ENCODE measurements around the gene ACP7. TPM values are rescaled to one million over a fixed set of nuclear protein-coding genes. Genes with fewer than 3 reads are reported as not detected.

The ACP7 gene
- total RNA-seq, 1 experiment from 2014 or later, result not detected

- no TSS peak for BruUV-seq (replicated peaks)
- no peak overlapping the region for H3K4me3 Mint-ChIP-seq (ENCODE audit: unreplicated experiment)
These were observed 71.6 kb downstream of the ACP7 start for GRCh38 chr19:39155741-39156140.

GRCh38 chr19:39156326-39157230 is 72.4 kb downstream of the ACP7 start:
- peak overlapping the region; percentile 23 for H3K4me3 Mint-ChIP-seq (ENCODE audit: unreplicated experiment)
- H3K27me3 Mint-ChIP-seq (ENCODE audit: insufficient read depth, unreplicated experiment), result no peaks in the 10 kb centered on the region
- no peaks in the 10 kb centered on the region for H3K9me3 Mint-ChIP-seq (ENCODE audit: unreplicated experiment)
- no peaks in the 10 kb centered on the region for H3K36me3 Mint-ChIP-seq (ENCODE audit: insufficient read depth, unreplicated experiment)
- ChIA-PET CTCF (no interaction called here), POLR2A (no interaction called here)
- H3K27ac Mint-ChIP-seq (ENCODE audit: low read depth, unreplicated experiment), result no peak overlapping the region
- TF ChIP-seq, protein P1, sequence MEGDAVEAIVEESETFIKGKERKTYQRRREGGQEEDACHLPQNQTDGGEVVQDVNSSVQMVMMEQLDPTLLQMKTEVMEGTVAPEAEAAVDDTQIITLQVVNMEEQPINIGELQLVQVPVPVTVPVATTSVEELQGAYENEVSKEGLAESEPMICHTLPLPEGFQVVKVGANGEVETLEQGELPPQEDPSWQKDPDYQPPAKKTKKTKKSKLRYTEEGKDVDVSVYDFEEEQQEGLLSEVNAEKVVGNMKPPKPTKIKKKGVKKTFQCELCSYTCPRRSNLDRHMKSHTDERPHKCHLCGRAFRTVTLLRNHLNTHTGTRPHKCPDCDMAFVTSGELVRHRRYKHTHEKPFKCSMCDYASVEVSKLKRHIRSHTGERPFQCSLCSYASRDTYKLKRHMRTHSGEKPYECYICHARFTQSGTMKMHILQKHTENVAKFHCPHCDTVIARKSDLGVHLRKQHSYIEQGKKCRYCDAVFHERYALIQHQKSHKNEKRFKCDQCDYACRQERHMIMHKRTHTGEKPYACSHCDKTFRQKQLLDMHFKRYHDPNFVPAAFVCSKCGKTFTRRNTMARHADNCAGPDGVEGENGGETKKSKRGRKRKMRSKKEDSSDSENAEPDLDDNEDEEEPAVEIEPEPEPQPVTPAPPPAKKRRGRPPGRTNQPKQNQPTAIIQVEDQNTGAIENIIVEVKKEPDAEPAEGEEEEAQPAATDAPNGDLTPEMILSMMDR (IDR thresholded peaks at IDR 0.05; ENCODE audit: unreplicated experiment), result no peak
- peaks cover 48% of the 10 kb centered on the region for H3K4me1 Mint-ChIP-seq (ENCODE audit: insufficient read depth, unreplicated experiment)
- DNase-seq (ENCODE audit: unreplicated experiment), result peak; percentile 18
- intact Hi-C loops (cut with micrococcal nuclease), result no loop called here
- BruUV-seq (replicated peaks), result no TSS peak

More at GRCh38 chr19:39155741-39156140, 71.6 kb downstream of the ACP7 start:
- no peak overlapping the region for H3K27ac Mint-ChIP-seq (ENCODE audit: low read depth, unreplicated experiment)
- no peak for DNase-seq (ENCODE audit: unreplicated experiment)
- TF ChIP-seq, protein P1 (IDR thresholded peaks at IDR 0.05; ENCODE audit: unreplicated experiment), result no peak
- ChIA-PET POLR2A (no interaction called here), CTCF (interaction anchor here (0.6 kb wide), 1 partner anchor 625 kb away, joined by 4 read pairs; no protein-coding TSS in a partner anchor)
- intact Hi-C loops (cut with micrococcal nuclease), result no loop called here
- H3K9me3 Mint-ChIP-seq (ENCODE audit: unreplicated experiment), result no peaks in the 10 kb centered on the region
- H3K27me3 Mint-ChIP-seq (ENCODE audit: insufficient read depth, unreplicated experiment), result no peaks in the 10 kb centered on the region
- no peaks in the 10 kb centered on the region for H3K36me3 Mint-ChIP-seq (ENCODE audit: insufficient read depth, unreplicated experiment)
- peaks cover 41% of the 10 kb centered on the region for H3K4me1 Mint-ChIP-seq (ENCODE audit: insufficient read depth, unreplicated experiment)

DNA sequence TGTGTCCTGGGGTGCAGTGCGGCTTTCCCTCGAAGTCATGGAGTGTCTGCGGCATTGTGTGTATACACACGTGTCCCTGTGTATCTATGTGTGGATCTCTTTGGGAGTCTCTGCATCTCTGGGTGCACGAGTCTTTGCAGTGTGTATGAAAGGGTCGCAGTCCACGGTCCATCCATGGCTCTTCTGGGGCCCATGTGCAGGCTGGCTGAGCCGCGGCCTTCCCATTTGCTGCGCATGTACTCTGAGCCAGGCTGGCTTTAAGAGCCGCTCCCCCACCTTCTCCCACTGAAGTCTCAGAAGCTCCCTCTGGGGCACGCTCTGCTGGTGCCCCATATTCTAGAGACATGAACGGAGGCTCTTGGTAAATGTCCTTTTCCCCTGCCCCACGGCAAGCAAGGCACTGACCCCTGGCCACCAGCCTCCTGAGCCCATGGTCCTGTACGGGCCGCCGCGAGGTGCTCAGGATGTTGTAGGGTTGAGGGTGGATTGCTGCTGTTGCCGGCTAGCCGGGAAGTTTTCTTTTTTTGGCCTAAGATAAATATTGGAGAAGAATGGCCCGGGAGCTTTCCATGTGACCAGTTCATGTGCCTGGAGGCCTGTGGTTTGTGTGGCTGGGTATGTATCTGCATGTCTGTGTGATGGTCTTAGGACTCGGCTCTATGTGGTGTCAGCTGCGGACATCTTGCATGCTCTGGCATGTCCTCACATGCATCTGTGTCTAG is 73.3 kb downstream of the ACP7 start:
- Mint-ChIP-seq H3K4me1 (ENCODE audit: insufficient read depth, unreplicated experiment) (peaks cover 51% of the 10 kb centered on the region), H3K36me3 (ENCODE audit: insufficient read depth, unreplicated experiment) (no peaks in the 10 kb centered on the region), H3K27ac (ENCODE audit: low read depth, unreplicated experiment) (no peak overlapping the region), H3K9me3 (ENCODE audit: unreplicated experiment) (no peaks in the 10 kb centered on the region), H3K27me3 (ENCODE audit: insufficient read depth, unreplicated experiment) (no peaks in the 10 kb centered on the region), H3K4me3 (ENCODE audit: unreplicated experiment) (peak overlapping the region; percentile 23)
- ChIA-PET POLR2A (no interaction called here), CTCF (no interaction called here)
- intact Hi-C loops (cut with micrococcal nuclease), result no loop called here
- TF ChIP-seq, protein P1 (IDR thresholded peaks at IDR 0.05; ENCODE audit: unreplicated experiment), result no peak
- BruUV-seq (replicated peaks), result no TSS peak
- DNase-seq (ENCODE audit: unreplicated experiment), result no peak

DNA sequence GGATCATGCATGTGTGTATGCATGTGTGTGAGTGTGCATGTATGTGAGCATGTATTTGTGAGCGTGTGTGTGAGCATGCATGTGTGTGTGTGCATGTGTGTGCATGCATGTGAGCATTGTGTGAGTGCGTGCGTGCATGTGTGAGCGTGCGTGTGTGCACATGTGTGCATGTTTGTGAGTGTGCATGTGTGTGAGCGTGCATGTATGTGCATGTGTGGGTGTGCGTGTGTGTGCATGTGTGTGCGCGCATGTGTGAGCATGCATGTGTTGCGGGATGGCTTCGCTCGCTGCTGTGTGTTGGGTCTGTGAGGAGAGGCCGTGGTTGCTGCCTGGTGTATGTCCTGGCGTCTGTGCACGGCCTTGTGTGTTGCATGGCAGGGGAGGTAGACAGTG is 73.8 kb downstream of the ACP7 start:
- no peaks in the 10 kb centered on the region for H3K27me3 Mint-ChIP-seq (ENCODE audit: insufficient read depth, unreplicated experiment)

More for the DNA sequence above, 73.8 kb downstream of the ACP7 start:
- peaks cover 51% of the 10 kb centered on the region for H3K4me1 Mint-ChIP-seq (ENCODE audit: insufficient read depth, unreplicated experiment)
- POLR2A ChIA-PET, result no interaction called here
- TF ChIP-seq, protein P1 (IDR thresholded peaks at IDR 0.05; ENCODE audit: unreplicated experiment), result no peak
- H3K9me3 Mint-ChIP-seq (ENCODE audit: unreplicated experiment), result no peaks in the 10 kb centered on the region
- intact Hi-C loops (cut with micrococcal nuclease), result no loop called here
- no peak overlapping the region for H3K4me3 Mint-ChIP-seq (ENCODE audit: unreplicated experiment)
- H3K27ac Mint-ChIP-seq (ENCODE audit: low read depth, unreplicated experiment), result no peak overlapping the region
- CTCF ChIA-PET, result no interaction called here
- no TSS peak for BruUV-seq (replicated peaks)
- DNase-seq (ENCODE audit: unreplicated experiment), result no peak
- no peaks in the 10 kb centered on the region for H3K36me3 Mint-ChIP-seq (ENCODE audit: insufficient read depth, unreplicated experiment)
